Activated CD4-positive, alpha-beta T cell treated with anti-CD3 and anti-CD28 coated beads, Interleukin-2, Interleukin-6, amounts not matched to agents 100 ng/mL and 50 ng/mL, durations not matched to agents 16 hours and 8 hours (primary cell): ENCODE data around the gene STIM1.
A peak's percentile ranks its signal among the peaks of the same experiment; 100 is the strongest.
"Not testable (repeated sequence)": the region's sequence is repeated elsewhere in the genome, so short reads cannot be mapped to it uniquely, and the experiment has no call there.

ENCODE experiments used
- DNase-seq: peaks from one replicate; pipeline ENCODE4 v3.0.0-alpha.2; 2020

The STIM1 gene

GRCh38 chr11:3888876-3889275 is 33.4 kb downstream of the STIM1 start:
- no peak for DNase-seq

- DNase-seq: no peak
Measured at GRCh38 chr11:3890014-3890413, 34.5 kb downstream of the STIM1 start.

GRCh38 chr11:3890806-3891205 is 35.3 kb downstream of the STIM1 start:
- no peak for DNase-seq

GRCh38 chr11:3891751-3892150 is 36.3 kb downstream of the STIM1 start:
- DNase-seq: no peak

GRCh38 chr11:3892156-3892555 is 36.7 kb downstream of the STIM1 start:
- no peak for DNase-seq

- DNase-seq: no peak
Measured at GRCh38 chr11:3893311-3893710, 37.8 kb downstream of the STIM1 start.

GRCh38 chr11:3894128-3894731 is 38.8 kb downstream of the STIM1 start:
- no peak for DNase-seq

- DNase-seq: no peak
Measured at GRCh38 chr11:3896644-3897043, 41.2 kb downstream of the STIM1 start.

GRCh38 chr11:3900230-3900629 is 44.8 kb downstream of the STIM1 start:
- not testable (repeated sequence) for DNase-seq

GRCh38 chr11:3901249-3902025 is 46.0 kb downstream of the STIM1 start:
- no peak for DNase-seq

GRCh38 chr11:3902441-3902840 is 47.0 kb downstream of the STIM1 start:
- DNase-seq: no peak

- DNase-seq: no peak
Measured at GRCh38 chr11:3903207-3903896, 47.9 kb downstream of the STIM1 start.

GRCh38 chr11:3904228-3904627 is 48.8 kb downstream of the STIM1 start:
- DNase-seq: no peak

GRCh38 chr11:3905080-3905953 is 49.9 kb downstream of the STIM1 start:
- DNase-seq: peak; percentile 72

- no peak for DNase-seq
Measured at GRCh38 chr11:3906166-3906565, 50.7 kb downstream of the STIM1 start.

- DNase-seq: peak; percentile 32
Measured at GRCh38 chr11:3907590-3907989, 52.1 kb downstream of the STIM1 start.

- DNase-seq: no peak
Measured at GRCh38 chr11:3909901-3910300, 54.4 kb downstream of the STIM1 start.

GRCh38 chr11:3911908-3912505 is 56.5 kb downstream of the STIM1 start:
- no peak for DNase-seq

- DNase-seq: no peak
Measured at GRCh38 chr11:3913921-3914320, 58.5 kb downstream of the STIM1 start.

- DNase-seq: no peak
Measured at GRCh38 chr11:3914805-3915204, 59.3 kb downstream of the STIM1 start.

- no peak for DNase-seq
Measured at GRCh38 chr11:3916962-3917361, 61.5 kb downstream of the STIM1 start.

GRCh38 chr11:3920148-3920852 is 64.8 kb downstream of the STIM1 start:
- DNase-seq: peak; percentile 87
